Left lung (tissue), 10 donors: ENCODE results near the gene FAHD1. TPM values are rescaled to one million over a fixed set of nuclear protein-coding genes. Genes with fewer than 3 reads are reported as not detected.
A peak's percentile ranks its signal among the peaks of the same experiment; 100 is the strongest.

Experiments
- ATAC-seq: fragments of 200-7000 bp; cut with Tn5 transposase; one replicate; pipeline ENCODE4 v1.9.1; 2020; ENCODE audit warnings: moderate library complexity
- DNase-seq, 4 donors: peaks; one replicate each; pipeline ENCODE4 v3.0.0-alpha.2; 2013 to 2020
- H3K27ac ChIP-seq, 2 donors: fragments of 200-600 bp; sonication (generic) in 1 of 2; one replicate each; pipeline versions ENCODE4 v1.5.0 to v1.8.0; 2020 to 2021
- H3K27me3 ChIP-seq, 2 donors: fragments of 200-600 bp; sonication (generic) in 1 of 2; one replicate each; pipeline versions ENCODE4 v1.5.0 to v1.8.0; 2020 to 2021
- H3K36me3 ChIP-seq, 2 donors: fragments of 200-600 bp; sonication (generic) in 1 of 2; one replicate each; pipeline versions ENCODE4 v1.5.0 to v1.8.0; 2020 to 2021
- H3K4me1 ChIP-seq, 2 donors: fragments of 200-600 bp; one replicate each; pipeline ENCODE4 v1.8.0; 2021
- H3K4me3 ChIP-seq, 2 donors: fragments of 200-600 bp; sonication (generic) in 1 of 2; one replicate each; pipeline versions ENCODE4 v1.5.0 to v1.8.0; 2020 to 2021; ENCODE audit warnings: mild to moderate bottlenecking in 1 of 2
- H3K9me3 ChIP-seq, 2 donors: fragments of 200-600 bp; sonication (generic) in 1 of 2; one replicate each; pipeline versions ENCODE4 v1.5.0 to v1.8.0; 2020 to 2021
- CTCF ChIP-seq, 2 donors: fragments of 200-600 bp; sonication (generic) in 1 of 2; IDR thresholded peaks; one replicate each; pipeline versions ENCODE4 v1.5.0 to v1.8.0; 2021; ENCODE audit warnings: antibody characterized with exemption in 2 of 2
- intact Hi-C, 2 donors: fragments of 100-400 bp; cut with DNase I; formaldehyde crosslinking; loops; one replicate each; pipeline versions ENCODE4 v1.11.2 to v1.14.2; 2022
- polyA plus RNA-seq, 6 donors: library from polyadenylated mRNA; unstranded; fragments of 120-200 nt; gene quantifications; one replicate each; pipeline ENCODE4 v1.2.1, GENCODE V29; 2013; ENCODE audit not compliant: insufficient read length in 6 of 6
- total RNA-seq, 2 donors: library from RNA; stranded (reverse); fragmentation: NEBNext Ultra II Directional; extraction: Animal tissue kit (Norgen Biotek cat#: 25700); gene quantifications; one replicate each; pipeline ENCODE4 v1.2.1, GENCODE V29; 2021
- donor health status: DM: no; HTN: yes; CAD: no.
- donor health status: DM: no; HTN: no; CAD: no.

FAHD1 gene
- total and polyA plus RNA-seq, 8 donors, result 17.4 to 23.2 (median 19.9) TPM

GRCh38 chr16:1810536-1810935 is 16.5 kb upstream of the FAHD1 start:
- intact Hi-C loops, result no loop called here

GRCh38 chr16:1812732-1813163 is 14.3 kb upstream of the FAHD1 start:
- no peak overlapping the region for H3K27ac ChIP-seq
- no peaks in the 10 kb centered on the region for H3K27me3 ChIP-seq
- intact Hi-C loops, result no loop called here
- no peaks in the 10 kb centered on the region for H3K9me3 ChIP-seq
- H3K4me1 ChIP-seq, result peaks cover 0 to 7% of the 10 kb centered on the region in 2 donors
- no peak overlapping the region for H3K4me3 ChIP-seq
- peak; percentile 99 for ATAC-seq
- TF ChIP-seq CTCF (IDR thresholded peaks at IDR 0.05), result peak; percentile 23 to 46
- peak; percentile 67 to 92 (median 87) for DNase-seq
- H3K36me3 ChIP-seq, result peaks cover 0 to 74% of the 10 kb centered on the region in 2 donors

More at GRCh38 chr16:1810536-1810935, 16.5 kb upstream of the FAHD1 start:
- peaks cover 0 to 60% of the 10 kb centered on the region in 2 donors for H3K36me3 ChIP-seq
- H3K27me3 ChIP-seq, result no peaks in the 10 kb centered on the region
- peaks cover 0 to 7% of the 10 kb centered on the region in 2 donors for H3K4me1 ChIP-seq
- H3K9me3 ChIP-seq, result no peaks in the 10 kb centered on the region
- no peak overlapping the region for H3K27ac ChIP-seq
- TF ChIP-seq CTCF (IDR thresholded peaks at IDR 0.05), result no peak
- peak in 1 of 4 donors; percentile 33 for DNase-seq
- no peak for ATAC-seq
- H3K4me3 ChIP-seq, result no peak overlapping the region

GRCh38 chr16:1815461-1815860 is 11.5 kb upstream of the FAHD1 start:
- Histone ChIP-seq H3K27me3 (no peaks in the 10 kb centered on the region), H3K4me3 (no peak overlapping the region), H3K4me1 (peaks cover 0 to 7% of the 10 kb centered on the region in 2 donors), H3K36me3 (peaks cover 0 to 73% of the 10 kb centered on the region in 2 donors), H3K9me3 (no peaks in the 10 kb centered on the region), H3K27ac (no peak overlapping the region)
- ATAC-seq (no peak), DNase-seq (no peak)
- intact Hi-C loops, result no loop called here
- no peak for TF ChIP-seq CTCF (IDR thresholded peaks at IDR 0.05)

- intact Hi-C loops, result no loop called here
- H3K27ac ChIP-seq, result no peak overlapping the region
- DNase-seq (no peak), ATAC-seq (no peak)
- H3K36me3 ChIP-seq, result peaks cover 0 to 81% of the 10 kb centered on the region in 2 donors
- no peaks in the 10 kb centered on the region for H3K27me3 ChIP-seq
- H3K9me3 ChIP-seq, result no peaks in the 10 kb centered on the region
- peaks cover 0 to 7% of the 10 kb centered on the region in 2 donors for H3K4me1 ChIP-seq
- H3K4me3 ChIP-seq, result no peak overlapping the region
- TF ChIP-seq CTCF (IDR thresholded peaks at IDR 0.05), result no peak
Measured at GRCh38 chr16:1816396-1817275, 10.4 kb upstream of the FAHD1 start.

GRCh38 chr16:1817276-1817589 is 9.8 kb upstream of the FAHD1 start:
- Histone ChIP-seq H3K4me1 (peaks cover 0 to 7% of the 10 kb centered on the region in 2 donors), H3K4me3 (no peak overlapping the region), H3K9me3 (no peaks in the 10 kb centered on the region), H3K36me3 (peaks cover 0 to 87% of the 10 kb centered on the region in 2 donors), H3K27me3 (no peaks in the 10 kb centered on the region), H3K27ac (no peak overlapping the region)
- no peak for TF ChIP-seq CTCF (IDR thresholded peaks at IDR 0.05)
- DNase-seq (no peak), ATAC-seq (no peak)
- intact Hi-C loops, result no loop called here
